Stomach smooth muscle (tissue), 2 donors: ENCODE measurements around the gene HOXC11.

Experiments
- H3K27ac ChIP-seq: one replicate; pipeline ENCODE4 v1.7.0; 2013; ENCODE audit warnings: mild to moderate bottlenecking, low read length, inconsistent platforms
- H3K27me3 ChIP-seq, 2 donors: one replicate each; pipeline ENCODE4 v1.7.0; 2013; ENCODE audit warnings: low read length in 2 of 2; ENCODE audit not compliant: insufficient read depth in 2 of 2, control insufficient read depth in 1 of 2
- H3K36me3 ChIP-seq, 2 donors: one replicate each; pipeline ENCODE4 v1.7.0; 2013; ENCODE audit warnings: low read length in 2 of 2; ENCODE audit not compliant: control insufficient read depth in 2 of 2, insufficient read depth in 2 of 2
- H3K4me1 ChIP-seq: one replicate; pipeline ENCODE4 v1.7.0; 2013; ENCODE audit warnings: low read length; ENCODE audit not compliant: control insufficient read depth, insufficient read depth
- H3K4me3 ChIP-seq, 2 donors: one replicate each; pipeline ENCODE4 v1.7.0; 2013; ENCODE audit warnings: low read length in 2 of 2
- H3K9ac ChIP-seq, 2 donors: one replicate each; pipeline ENCODE4 v1.7.0; 2013; ENCODE audit warnings: low read length in 2 of 2, mild to moderate bottlenecking in 1 of 2
- H3K9me3 ChIP-seq, 2 donors: one replicate each; pipeline ENCODE4 v1.7.0; 2013; ENCODE audit warnings: low read length in 2 of 2; ENCODE audit not compliant: control insufficient read depth in 2 of 2
- donor health status: healthy.
- donor health status: Pancreatic carcinoma.

Gene HOXC11

DNA sequence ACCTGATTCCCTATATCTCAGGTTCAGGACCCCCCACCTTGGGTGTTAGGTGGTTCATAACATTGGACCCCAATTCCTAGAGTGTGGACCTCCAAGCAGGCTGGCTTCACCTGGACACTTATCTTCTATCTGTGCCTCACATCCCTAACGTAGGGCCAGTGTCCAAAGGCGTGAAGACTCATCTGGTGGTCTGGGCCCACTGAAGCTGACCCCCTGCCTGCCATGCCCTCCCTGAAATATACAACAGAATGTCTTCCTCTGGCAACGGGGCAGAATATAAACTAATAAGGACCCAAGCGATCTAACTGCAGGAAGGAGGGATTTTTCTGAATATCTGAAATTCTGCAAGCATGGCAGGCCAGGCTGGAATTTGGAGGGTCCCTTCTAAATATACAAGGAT lies 28.7 kb upstream of the HOXC11 start:
- Histone ChIP-seq H3K9me3 (no peaks in the 10 kb centered on the region), H3K9ac (no peak overlapping the region), H3K36me3 (no peaks in the 10 kb centered on the region), H3K27ac (no peak overlapping the region), H3K4me3 (no peak overlapping the region), H3K27me3 (peaks cover 76 to 89% of the 10 kb centered on the region in 2 donors), H3K4me1 (no peaks in the 10 kb centered on the region)

DNA sequence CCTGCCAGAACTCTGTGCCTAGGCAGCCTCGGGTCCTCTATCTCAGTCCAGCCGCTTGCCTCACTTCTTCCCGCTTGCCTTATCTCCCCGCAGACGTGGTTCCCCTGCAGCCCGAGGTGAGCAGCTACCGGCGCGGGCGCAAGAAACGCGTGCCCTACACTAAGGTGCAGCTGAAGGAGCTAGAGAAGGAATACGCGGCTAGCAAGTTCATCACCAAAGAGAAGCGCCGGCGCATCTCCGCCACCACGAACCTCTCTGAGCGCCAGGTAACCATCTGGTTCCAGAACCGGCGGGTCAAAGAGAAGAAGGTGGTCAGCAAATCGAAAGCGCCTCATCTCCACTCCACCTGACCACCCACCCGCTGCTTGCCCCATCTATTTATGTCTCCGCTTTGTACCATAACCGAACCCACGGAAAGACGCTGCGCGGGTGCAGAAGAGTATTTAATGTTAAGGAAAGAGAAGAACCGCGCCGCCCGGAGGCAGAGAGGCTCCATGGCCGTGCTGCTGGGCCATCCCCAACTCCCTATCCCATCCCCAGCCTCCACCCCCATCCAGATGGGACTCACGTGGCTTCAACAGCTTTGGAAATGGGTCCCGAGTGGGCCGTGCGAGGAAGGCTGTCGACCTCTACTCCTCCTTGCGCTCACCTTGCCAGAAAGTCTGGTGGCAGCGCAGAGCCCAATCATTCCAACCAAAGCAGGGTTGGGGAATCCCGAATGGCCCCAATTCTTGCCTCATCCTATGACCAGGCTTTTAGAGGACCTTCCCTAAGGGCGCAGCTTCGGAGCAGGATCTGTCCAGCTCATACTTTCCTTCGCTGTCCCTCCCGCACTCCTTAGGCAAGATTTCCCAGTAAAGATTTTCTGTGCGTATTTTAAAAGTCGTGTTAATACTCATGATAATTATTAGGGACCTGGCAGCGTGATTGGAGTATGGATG lies 27.7 kb upstream of the HOXC11 start:
- Histone ChIP-seq H3K4me1 (no peaks in the 10 kb centered on the region), H3K27me3 (peaks cover 77 to 89% of the 10 kb centered on the region in 2 donors), H3K27ac (no peak overlapping the region), H3K4me3 (no peak overlapping the region), H3K9ac (no peak overlapping the region), H3K9me3 (no peaks in the 10 kb centered on the region), H3K36me3 (no peaks in the 10 kb centered on the region)

DNA sequence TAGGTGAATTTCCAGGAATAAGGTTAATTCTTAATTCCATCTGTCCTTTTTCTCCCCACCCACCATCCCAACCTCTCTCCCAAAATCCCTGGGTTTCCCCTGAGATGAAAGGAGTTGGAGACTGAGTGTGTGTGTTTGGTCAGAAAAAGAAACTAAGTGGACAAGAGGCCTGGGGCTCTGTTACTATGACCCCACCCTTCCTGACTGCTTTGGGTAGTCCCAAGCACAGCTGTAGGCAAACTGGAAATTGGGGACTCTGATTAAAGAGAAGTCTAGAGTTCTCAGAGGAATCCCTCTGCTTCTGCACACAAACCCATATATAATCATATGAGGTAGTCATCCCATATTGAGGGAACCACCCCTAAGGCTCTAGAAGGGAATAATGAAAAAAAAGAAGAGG lies 25.2 kb upstream of the HOXC11 start:
- peaks cover 85 to 96% of the 10 kb centered on the region in 2 donors for H3K27me3 ChIP-seq
- H3K4me1 ChIP-seq, result peaks cover 7% of the 10 kb centered on the region
- H3K4me3 ChIP-seq, result no peak overlapping the region
- no peak overlapping the region for H3K27ac ChIP-seq
- no peaks in the 10 kb centered on the region for H3K36me3 ChIP-seq
- no peaks in the 10 kb centered on the region for H3K9me3 ChIP-seq
- H3K9ac ChIP-seq, result no peak overlapping the region

DNA sequence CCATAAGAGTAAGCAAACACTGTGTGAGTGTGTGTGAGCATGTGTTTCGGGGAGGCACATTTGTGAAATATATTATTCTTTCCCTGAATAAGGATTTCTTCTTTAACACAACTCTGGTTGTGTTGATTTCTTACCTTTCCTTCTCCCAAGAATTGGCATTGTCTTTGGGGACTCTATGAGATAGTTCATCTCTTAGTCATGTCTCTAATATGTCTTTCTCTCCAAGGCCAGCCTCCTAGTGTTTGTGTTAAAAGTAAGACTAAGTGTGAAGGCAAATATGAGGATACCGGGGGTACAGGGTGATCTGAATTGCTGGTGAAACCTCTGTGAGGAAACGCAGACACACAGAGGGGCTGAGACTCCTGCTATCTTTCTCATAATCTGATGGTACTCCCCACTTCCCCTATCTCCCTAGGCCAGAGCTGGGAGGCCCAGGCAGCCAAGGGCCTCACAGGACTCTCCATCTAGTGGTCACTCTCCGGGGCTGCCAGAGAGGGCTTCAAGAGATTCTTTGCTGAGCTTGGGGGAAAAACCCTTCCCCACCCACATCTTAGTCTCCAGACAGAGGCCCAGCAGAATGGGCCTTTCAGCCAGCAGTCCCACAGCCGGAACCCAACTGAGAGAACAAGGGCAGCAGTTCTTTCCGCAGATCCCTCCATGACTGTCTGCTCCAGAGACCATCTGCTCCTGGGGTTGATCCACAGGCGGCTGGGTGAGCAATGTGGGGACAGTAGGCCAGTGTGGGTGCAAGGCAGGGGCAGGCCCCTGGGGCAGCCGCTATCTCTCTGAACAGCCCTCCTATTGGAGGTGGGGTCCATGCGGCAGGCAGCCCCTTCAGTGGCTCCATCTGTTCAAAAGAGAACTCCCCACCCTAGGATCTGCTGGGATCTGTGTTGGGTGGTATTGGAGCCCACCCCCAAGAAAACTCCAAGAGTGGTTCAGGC lies 24.0 kb upstream of the HOXC11 start:
- Histone ChIP-seq H3K9me3 (no peaks in the 10 kb centered on the region), H3K9ac (no peak overlapping the region), H3K4me3 (no peak overlapping the region), H3K4me1 (peaks cover 7% of the 10 kb centered on the region), H3K36me3 (no peaks in the 10 kb centered on the region), H3K27ac (no peak overlapping the region), H3K27me3 (peaks cover 92 to 96% of the 10 kb centered on the region in 2 donors)

DNA sequence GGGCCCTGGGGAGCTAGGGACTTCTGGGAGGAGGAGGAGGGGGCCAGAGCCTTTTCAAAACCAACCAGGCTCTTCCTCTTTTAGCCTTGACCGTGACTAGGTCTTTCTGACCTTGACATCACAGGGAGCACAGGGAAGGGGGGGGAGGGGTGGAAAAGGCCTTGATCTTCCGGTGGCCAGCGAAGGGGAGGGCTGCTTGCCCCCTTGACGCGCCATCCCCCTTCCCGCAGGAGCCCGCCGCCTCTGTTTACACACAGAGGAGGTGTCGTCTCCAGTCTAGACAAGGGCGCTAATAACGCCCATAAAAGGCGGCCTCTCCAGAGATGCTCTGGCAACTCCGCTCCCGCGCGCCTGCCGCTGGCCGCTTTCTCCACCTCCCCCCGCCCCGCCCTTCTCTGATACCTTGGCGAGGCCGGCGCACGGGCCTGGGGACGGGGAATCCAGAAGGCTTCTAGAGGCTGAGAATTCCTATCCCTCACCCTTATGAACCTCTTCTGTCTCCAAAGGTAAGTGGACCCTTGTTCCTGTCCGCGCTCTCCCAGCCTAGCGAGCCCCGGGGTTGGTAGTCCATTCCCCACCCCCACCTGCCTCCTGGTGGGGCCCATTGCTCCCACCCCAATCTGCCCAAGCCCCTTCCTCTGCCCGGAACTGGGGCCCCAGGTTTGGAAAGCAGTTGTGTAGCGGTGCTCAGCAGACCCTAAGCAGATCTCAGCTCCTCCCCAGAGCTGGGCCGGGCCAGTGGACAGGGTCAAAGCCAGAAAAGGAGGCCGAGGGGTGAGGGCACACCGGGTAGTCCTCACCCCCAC lies 23.1 kb upstream of the HOXC11 start:
- Histone ChIP-seq H3K9ac (no peak overlapping the region), H3K4me3 (no peak overlapping the region), H3K27me3 (peaks cover 92 to 96% of the 10 kb centered on the region in 2 donors)

DNA sequence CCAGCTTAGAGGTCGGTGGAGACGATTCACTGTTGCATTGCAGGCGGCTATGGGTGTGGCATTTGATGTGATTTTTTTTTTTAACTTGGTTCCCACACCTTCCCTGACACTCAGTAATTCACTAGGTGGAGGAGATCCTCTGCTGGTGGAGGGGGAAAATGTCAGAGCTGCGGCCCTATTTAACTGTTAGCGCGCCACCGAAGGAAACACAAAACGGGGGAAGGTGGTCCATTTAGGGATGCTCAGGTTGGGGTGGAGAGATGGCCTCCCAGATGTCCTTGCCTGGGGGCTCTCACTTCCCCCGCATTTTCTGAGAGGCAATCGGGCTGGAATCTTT lies 22.5 kb upstream of the HOXC11 start:
- no peaks in the 10 kb centered on the region for H3K36me3 ChIP-seq
- H3K27me3 ChIP-seq, result peaks cover 90 to 96% of the 10 kb centered on the region in 2 donors
- no peak overlapping the region for H3K4me3 ChIP-seq
- no peaks in the 10 kb centered on the region for H3K9me3 ChIP-seq
- H3K27ac ChIP-seq, result no peak overlapping the region
- H3K4me1 ChIP-seq, result peaks cover 7% of the 10 kb centered on the region
- H3K9ac ChIP-seq, result no peak overlapping the region

More for the DNA sequence above, 23.1 kb upstream of the HOXC11 start:
- no peaks in the 10 kb centered on the region for H3K36me3 ChIP-seq
- no peaks in the 10 kb centered on the region for H3K9me3 ChIP-seq
- no peak overlapping the region for H3K27ac ChIP-seq
- peaks cover 7% of the 10 kb centered on the region for H3K4me1 ChIP-seq

DNA sequence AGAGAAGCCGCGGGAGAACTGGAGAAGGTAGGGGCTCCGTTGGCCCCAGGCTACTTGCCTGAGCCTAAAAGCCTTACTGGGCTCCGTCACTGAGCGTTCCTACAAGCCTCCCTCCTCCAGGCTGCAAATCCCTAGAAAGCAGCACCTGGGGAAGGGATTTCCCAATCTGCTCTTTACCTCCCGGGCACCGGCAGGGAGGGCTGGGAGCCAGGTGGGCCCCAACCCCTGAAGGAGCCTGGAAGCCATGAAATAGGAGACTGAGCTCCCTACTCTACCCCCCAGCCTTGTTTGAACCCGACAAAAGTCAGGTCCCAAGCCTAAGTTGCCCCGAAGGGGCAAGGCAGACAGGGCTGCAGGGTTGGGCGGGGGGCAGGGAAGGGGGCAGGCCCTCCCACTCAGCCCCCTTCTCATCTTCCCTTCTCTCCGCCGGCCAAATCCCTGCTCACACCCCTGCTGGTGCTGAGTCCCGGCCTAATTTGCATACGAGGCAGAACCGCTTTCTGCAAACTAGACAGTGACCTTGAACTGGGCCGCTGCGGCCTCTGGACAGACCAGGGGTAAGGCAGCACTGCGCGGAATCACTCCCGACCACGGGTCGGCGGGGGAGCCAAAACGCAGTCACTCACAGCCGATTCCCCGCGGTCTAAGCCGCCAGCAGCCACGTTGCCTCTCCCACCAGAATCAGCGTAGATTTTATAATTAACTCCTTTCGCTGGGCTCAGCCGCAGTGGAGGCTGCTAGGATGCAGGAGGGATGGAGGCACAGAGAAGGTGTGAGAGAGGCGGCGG lies 21.9 kb upstream of the HOXC11 start:
- H3K36me3 ChIP-seq, result no peaks in the 10 kb centered on the region
- no peaks in the 10 kb centered on the region for H3K9me3 ChIP-seq
- peaks cover 90 to 96% of the 10 kb centered on the region in 2 donors for H3K27me3 ChIP-seq
- no peak overlapping the region for H3K4me3 ChIP-seq
- no peak overlapping the region for H3K9ac ChIP-seq
- no peak overlapping the region for H3K27ac ChIP-seq
- peaks cover 9% of the 10 kb centered on the region for H3K4me1 ChIP-seq

DNA sequence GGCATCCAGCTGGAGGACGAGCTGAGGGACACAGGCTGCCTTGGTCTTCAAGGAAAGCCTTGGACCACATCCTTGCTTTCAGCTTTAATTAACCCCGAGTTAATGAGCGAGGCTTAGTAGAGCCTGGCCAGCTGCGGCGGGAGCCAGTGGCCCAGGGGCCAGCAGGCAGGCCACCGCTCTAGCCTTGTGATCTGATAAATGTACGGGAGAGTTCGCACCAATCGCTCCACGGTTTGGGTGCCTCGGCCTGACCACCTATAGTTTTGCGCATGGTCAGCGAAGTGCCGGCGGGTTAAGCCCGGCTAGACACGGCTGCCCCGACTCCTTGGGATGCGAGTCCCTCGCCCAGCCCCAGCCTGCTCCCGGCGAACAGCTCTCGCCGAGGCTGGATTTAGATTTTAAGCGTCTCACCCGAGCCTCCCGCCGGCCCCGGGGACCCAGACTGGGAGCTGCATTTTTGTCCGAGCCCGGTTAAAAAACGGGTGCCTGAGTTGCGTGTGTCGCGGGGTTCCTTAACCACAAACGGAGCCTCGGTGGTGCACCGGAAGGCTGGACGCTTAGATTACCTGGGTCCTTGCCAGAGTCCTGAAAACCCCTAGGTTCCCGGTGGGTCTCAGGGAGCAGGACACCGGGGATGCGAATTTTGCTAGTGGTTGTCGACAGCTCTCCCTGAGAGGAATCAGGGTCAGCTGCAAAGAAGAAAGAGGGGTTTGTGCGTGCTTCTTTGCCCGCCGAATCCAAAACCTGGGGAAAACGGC lies 21.2 kb upstream of the HOXC11 start:
- Histone ChIP-seq H3K9ac (no peak overlapping the region), H3K4me3 (no peak overlapping the region), H3K27me3 (peaks cover 90 to 97% of the 10 kb centered on the region in 2 donors), H3K9me3 (no peaks in the 10 kb centered on the region), H3K27ac (no peak overlapping the region), H3K36me3 (no peaks in the 10 kb centered on the region), H3K4me1 (peaks cover 13% of the 10 kb centered on the region)

DNA sequence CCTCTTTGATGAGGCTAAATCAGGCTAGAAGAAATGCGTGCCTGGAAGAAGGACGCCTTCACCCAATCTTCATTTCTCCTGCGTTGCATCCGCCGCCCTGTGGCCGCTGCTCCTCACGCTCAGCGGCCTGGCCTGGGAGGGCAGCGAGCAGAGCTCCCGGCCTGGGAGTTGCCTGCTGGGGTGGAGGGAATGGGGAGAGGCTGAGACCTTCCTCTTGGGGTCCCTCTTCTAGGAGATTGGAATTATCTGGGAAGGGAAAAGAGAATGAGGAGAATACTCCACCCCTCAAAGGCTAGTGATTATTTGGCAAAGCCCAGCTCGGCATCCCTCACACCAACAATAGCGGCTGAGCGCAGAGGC lies 20.6 kb upstream of the HOXC11 start:
- Histone ChIP-seq H3K27me3 (peaks cover 92 to 99% of the 10 kb centered on the region in 2 donors), H3K4me3 (no peak overlapping the region), H3K36me3 (no peaks in the 10 kb centered on the region), H3K9ac (no peak overlapping the region), H3K4me1 (peaks cover 13% of the 10 kb centered on the region), H3K27ac (no peak overlapping the region), H3K9me3 (no peaks in the 10 kb centered on the region)
